GM15510 (cell line): ENCODE measurements around the gene MAST4.

Source experiments
- POLR2A ChIP-seq: IDR thresholded peaks from 3 replicates; pipeline ENCODE4 v1.6.1; 2011; ENCODE audit warnings: borderline replicate concordance; ENCODE audit not compliant: insufficient read length; ENCODE audit errors: extremely low read depth

The MAST4 gene

DNA sequence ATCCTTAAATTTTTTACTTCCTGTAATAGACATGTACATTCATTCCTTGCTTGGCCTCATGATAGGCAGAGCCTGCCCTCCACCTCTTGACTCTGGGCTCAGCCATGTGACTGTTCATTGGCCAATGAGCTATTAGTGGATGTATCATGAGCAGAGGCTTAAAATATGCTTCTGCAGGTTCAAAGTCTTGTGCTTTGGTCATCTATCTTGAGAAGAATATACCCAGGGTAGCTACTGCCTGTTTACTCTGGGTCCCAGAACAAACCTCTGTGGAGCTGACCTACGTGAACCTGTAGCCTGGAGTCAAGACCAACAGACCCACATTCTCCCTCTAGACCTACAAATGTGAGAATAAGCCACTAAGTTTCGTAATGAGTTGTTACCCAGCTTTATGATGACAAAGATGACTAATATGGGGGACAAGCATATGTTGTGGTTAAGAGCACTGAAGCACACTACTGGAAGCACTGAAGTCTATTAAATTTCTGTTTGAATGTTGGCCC, 244.4 kb downstream of the MAST4 start:
- no peak for TF ChIP-seq POLR2A

DNA sequence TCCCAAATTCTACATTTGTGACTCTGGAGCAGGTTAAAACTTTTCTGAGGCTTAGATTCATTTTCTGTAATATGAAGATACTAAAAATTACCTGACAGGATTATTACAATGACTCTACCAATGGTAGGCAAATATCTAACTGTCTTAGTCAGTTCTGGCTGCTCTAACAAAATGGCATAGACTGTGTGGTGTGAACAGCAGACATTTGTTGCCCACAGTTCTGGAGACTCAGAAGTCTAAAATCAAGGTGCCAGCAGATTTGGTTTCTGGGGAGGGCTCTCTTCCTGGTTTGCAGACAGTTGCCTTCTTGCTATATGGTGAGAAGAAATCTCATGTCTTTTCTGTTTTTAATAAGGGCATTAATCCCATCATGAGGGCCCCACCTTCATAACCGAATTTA, 245.1 kb downstream of the MAST4 start:
- TF ChIP-seq POLR2A = no peak

DNA sequence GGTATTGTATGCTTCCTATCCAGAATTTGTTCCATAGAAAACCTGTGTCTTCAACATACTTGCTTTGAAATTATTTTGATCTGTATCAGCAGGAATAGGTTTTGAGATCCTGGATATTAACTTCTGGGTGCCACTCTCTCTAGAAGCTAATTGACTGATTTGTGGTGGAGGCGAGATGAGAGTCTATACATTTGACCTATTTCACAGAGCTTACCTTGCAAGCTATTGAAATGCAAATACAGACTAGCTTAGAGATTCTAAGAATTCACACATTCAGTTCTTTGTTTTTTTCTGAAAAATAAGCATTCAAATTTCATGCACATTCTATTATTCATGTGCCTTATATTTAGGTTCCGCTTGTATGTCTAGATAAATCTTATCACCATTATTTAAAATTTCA, 246.3 kb downstream of the MAST4 start:
- TF ChIP-seq POLR2A = no peak

DNA sequence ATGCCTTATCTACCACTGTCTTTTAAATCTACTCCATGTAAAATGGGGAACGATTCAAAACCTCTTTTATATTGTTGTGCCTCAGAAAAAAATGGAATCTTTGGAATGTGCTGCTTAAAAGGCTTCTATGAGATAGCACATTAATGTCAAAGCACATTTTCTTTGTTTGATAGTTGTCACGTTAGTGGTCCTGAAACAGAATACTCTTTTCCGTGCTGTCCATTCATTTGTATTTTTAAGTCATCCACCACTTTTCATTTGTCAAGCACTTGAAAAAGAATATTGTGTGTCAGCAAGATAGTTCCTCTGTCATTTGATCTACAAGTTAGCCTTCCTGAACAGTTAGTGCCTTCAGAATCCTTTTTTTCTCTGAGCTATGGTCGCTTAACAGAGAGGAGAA, 246.9 kb downstream of the MAST4 start:
- no peak for TF ChIP-seq POLR2A

DNA sequence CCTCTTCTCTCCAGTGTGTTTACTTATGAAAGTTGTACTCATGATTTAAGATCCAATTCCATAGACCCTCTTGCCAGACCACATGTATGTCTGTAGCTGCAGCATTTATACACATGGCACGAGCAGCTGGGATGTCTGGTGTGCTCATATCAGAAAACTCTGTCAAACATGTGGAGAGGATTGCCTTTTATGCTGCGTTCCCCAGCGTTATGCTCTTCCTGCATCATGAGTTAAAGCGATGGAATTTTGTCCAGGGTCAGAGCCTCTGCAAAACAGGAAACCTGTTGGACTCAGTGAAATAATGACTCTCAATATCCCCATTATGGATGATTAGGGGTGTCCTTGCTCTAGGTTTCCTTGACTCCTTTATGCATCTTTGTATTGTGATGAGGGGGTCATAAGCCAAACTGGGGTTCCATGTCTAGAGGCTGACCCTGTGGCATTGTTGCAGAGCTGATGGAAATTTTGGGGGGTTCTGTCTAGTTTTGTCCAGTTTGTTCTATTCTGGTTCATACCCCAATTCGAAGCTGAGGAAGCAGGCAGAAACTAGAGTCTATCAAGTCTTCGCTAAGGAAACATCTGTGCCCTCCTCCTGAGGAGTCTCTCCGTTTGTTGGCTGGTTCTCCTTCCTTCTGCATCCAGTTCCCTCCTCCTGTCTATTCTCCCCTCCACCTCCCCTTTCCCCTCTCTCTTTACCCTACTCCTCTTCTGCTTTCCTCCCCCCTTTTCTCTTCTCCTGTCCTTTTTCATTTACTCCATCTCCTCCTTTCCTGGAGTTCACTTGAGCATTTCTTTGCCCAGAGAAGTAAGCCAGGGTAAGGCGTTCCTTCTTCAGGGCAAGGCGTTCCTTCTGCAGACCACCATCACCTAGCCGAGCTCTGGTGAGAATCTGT, 252.8 kb downstream of the MAST4 start:
- no peak for TF ChIP-seq POLR2A

DNA sequence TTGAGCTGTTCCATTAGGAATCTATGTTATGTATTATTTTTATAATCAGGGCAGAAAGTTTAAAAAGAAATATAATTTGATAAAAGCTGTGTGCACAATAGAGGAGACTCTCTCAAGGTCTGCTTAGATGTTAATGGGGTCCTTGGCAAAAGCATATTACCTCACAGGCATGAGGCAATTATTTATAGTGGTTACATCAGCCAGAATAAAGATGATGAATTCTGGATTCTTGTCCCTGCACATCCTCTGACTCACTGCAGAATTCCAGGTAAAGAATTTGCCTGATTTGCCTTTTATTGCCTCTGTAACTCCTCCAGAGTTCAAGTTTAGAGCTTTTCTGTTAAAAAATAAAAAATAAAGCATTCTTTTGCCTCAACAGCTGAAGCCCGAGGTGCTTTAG, 253.6 kb downstream of the MAST4 start:
- no peak for TF ChIP-seq POLR2A

DNA sequence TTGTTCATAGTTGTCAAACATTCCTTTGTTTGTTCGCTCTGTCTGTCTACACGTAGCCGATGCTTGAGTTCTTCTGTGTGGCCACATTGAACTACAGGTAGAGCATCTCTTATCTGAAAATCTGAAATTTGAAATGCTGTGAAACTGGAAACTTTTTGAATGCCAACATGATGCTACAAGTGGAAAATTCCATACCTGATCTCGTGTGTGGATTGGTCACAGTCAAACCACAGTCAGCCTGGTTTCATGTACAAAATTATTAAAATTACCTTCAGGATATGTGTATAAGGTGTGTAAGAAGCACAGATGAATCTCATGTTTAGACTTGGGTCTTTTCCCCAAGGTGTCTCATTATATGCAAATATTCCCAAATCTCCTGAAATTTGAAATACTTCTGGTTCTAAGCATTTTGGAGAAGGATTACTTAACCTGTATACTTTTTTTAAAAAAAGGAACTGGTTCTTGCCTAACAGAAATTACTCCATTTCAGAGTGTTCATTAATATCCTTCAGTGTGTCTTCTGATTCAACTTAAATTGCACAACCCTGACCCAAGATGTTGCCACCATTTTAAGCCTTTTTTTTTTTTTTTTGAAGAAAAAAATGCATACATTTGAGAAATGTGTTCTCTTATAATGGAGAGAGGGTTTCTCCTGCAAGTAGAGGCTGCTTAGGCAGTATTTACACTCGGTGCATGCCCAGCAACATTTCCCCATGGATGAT, 254.3 kb downstream of the MAST4 start:
- no peak for TF ChIP-seq POLR2A

DNA sequence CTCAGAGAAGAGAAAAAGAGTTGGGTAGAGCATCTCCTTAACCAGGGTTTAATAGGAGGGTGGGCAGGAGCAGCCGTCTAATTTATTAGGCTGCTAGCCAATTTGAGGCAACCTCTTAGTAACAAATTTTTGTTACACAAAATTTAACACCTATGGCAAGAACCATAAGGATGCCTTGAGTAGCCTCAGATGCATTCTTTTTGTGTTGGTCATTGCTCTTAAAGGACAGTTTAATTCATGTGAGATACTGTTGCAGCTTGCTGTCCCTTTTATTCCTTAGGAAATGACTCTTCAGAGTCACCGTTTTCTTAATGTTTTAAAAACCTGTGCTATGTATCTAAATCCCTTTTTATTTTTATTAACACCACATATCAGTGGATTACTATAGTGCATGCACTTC, 255.1 kb downstream of the MAST4 start:
- TF ChIP-seq POLR2A = no peak

DNA sequence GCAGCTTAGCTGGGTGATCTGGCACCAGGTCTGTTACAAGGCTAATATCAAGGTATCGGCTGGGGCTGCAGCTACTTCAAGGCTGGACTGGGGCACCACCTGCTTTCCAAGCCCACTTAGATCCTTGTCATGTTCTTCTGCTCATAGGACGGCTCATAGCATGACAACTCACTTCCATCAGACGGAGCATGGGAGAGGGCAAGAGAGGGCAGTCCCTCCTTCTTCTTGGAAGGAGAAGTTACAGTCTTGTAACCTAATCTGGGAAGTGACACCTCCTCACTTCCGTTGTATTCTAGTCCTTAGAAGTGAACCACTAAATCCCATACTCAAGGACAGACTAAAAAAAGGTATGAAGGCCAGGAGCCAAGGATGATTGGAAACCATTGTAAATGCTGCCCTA, 258.2 kb downstream of the MAST4 start:
- TF ChIP-seq POLR2A = no peak

DNA sequence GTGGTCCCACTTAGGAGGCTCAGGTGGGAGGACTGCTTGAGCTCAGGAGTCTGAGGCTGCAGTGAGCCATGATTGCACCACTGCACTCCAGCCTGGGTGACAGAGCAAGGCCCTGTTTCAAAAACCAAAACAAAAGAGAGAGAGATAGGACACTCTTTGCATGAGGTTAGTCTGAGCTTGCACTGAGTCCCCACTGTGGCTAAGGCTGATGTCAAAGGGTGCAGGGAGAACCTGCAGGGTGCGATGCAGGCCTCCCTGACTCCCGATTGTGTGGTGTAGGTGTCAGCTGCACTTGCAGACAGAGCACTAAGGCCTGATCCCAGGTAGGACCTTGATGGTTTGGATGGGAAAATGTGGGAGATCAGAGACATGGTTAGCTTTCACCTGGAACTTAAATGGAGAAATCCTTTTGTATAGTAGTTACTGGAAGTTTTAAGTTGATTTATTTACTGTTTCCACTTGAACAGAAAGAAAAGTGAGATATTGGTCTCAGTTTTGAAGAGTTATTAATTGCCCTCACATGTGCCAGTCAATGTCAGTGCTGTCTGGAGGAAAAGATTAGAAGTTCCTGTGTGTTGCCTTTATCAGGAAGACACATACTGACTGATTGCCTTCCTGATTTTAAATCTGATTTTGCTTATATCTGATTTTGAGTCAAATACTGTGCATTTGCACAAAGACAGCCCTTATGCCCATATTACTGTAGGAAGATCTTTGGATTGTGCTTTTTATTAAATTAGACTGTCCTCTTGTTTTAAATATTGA, 260.0 kb downstream of the MAST4 start:
- TF ChIP-seq POLR2A = no peak

DNA sequence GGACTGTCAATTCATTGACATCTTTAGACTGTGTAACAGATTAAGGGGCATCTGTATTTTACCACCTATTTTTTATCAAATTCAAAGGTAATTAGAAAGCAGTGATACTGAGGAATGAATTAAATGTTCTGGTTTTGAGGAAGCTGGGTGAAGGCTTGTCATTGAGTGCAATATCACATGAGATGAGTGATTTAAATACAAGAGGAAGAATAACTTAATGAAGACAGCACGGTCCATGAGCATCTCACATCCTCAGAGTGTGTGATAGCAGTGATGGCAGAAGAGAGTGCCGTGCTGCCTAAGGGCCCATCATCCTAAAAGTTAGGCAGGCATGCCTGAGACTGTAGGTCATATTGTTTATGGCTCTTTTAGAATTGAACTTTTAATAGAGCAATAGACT, 263.3 kb downstream of the MAST4 start:
- TF ChIP-seq POLR2A = no peak

DNA sequence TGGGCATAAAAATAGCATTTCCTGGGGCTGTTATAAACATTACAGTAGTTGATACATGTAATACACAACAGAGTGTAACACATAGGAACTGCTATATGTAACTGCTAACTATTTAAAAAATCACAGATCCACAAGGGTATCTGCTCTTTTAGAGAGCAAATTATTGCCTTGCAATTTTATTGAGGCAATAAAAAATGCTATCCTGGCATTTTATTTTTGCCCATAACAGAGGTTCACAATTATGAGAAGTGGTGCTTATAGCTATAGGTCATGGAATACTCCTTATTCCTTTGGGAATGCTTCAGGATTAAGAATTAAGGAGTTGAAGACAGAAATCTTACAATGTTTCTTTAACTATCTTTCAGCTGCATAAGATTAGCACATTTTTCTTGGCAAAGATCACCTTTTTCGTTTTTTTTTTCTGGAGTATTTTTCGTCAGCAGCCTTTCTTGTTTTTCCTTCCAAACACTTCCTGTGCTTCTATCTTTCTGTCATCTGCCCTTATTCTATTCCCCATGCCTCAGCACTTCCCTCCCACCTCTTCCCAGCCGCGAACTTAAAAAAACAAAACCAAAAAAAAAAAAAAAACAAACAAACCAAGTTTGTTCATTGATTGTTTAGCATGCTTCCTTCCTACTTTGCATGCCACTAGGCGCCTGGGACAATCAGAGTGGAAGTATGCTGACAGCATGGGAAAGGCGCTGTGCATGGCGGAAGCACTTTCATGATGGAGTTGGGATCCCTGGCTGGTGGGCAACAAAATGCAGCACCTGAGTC, 264.2 kb downstream of the MAST4 start:
- no peak for TF ChIP-seq POLR2A

DNA sequence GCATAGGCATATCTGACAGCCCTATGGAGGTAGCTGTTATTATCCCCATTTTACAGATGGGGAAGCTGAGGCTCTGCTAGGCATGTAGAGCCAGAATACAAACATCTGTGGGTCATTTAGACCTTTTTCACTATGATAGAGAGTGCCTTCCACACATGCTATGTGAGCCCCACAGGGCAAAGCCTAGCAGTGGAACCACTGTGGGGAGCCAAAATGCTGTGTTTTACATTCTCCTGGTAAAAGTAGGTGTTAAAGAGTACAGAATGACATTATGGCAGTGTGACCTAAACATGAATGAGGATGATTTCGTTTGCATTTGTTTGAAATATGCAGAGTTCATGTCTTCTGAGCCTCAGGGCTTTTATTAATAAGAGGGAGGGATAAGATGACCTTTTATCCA, 265.2 kb downstream of the MAST4 start:
- TF ChIP-seq POLR2A = no peak

DNA sequence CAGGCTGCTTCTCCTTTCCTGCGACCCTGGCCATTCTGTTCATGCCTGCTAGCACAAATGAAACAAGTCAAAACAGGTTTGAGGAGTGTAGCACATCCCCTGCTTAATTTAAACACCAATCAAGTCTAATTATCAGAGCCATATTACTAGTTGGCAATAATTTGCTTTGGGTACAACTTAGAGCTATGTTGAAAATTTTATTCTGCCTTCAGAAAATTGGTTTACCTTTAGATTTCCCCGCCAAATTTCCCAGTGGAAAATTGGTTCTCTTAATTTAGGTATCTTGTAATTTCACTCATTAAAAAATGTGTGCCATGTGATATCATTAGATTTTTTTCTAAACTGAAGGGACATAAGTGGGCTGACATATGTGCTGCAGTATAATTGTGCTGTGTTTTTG, 265.8 kb downstream of the MAST4 start:
- no peak for TF ChIP-seq POLR2A
